GM19238 (cell line): ENCODE measurements around the gene ADTRP.

Experiments used
- DNase-seq: peaks from one replicate; pipeline ENCODE4 v3.0.0; 2011; ENCODE audit warnings: low spot score; ENCODE audit not compliant: insufficient read length

ADTRP gene

DNA sequence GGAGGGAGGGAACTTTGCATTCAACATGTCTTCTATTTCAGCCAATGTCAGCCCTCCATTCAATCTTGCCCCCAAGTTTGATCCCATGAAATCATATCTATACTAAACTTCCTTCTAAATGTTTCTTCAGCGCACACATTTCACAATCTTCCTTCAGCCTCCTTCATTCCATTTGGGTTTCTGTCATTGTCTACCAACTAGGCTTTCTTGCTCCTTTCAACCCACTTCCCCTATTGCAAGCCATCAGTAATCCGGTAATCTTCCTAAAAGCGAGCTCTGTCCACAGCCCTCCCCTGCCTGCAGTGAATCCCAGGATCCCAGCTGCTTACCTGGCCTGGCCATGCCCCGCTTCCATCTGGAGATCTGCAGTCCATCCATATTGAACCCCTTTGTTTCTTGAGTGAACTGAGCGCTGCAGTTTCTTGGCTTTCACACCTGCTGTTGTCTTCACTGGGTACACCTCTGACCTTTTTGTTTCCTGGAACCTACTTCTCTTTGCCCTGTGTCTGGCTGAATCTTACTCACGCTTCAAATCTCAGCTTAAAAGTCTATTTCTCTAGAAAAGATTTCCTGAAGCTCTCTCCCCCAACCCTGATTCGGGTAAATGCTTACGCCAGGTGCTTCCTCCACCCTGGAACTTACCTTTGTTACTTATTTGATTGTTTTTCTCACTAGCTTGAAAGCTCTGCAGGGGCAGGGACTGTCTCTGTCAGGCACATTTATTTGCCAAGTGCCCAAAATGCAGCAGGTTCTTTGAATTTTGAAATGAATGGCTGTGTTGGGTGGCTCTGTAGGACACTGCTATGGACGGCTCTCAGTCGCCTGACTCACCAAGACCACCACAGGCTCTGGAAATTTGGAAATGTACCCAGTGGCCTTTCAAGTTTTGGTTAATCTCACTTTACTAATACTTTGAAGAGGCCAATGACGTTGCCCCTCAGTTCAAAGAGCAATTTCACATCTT is 50.3 kb downstream of the ADTRP start:
- no peak for DNase-seq

- no peak for DNase-seq
Observed at GRCh38 chr6:11727346-11727997, 51.1 kb downstream of the ADTRP start.

DNA sequence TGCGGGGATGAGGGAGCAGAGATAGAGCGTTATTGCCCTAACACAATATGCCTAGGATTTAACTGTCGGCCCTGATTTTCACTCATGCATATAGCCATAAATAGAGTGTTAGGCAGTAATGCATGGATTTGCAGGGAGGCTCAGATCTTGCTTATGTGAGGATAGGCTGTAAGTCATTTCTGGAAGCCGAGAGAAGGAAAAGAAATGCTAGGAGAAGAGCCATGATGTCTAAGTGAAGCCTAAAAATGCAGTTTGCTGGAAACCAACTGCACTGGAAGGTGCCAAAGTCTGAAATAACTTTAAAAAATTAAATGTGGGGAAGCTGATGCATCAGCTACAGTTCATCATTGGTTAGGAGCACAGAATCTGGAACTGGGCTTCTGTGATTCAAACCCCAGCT is 54.3 kb downstream of the ADTRP start:
- DNase-seq: no peak

GRCh38 chr6:11722805-11723631 is 55.6 kb downstream of the ADTRP start:
- DNase-seq: no peak

DNA sequence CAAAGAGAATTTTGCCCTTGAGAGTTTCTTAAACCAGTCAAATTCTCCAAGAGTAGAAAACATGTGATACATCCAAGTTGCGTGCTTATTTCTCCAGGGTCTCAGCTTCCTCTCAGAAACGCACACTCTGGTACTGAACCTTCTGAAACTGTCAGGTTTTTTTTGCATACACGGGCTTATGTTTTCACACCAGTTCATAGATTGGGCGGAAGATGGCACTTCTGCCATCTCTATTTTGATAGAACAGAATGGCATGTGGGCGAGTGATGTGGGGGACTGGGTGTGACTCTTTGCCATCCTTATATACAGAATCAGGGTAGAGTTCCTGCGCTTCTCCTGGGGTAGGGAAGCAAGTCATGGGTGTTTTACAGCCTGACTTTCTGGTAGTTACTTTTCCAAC is 56.4 kb downstream of the ADTRP start:
- DNase-seq: no peak

- no peak for DNase-seq
Observed at GRCh38 chr6:11718463-11718862, 60.1 kb downstream of the ADTRP start.

GRCh38 chr6:11718031-11718430 is 60.6 kb downstream of the ADTRP start:
- no peak for DNase-seq

DNA sequence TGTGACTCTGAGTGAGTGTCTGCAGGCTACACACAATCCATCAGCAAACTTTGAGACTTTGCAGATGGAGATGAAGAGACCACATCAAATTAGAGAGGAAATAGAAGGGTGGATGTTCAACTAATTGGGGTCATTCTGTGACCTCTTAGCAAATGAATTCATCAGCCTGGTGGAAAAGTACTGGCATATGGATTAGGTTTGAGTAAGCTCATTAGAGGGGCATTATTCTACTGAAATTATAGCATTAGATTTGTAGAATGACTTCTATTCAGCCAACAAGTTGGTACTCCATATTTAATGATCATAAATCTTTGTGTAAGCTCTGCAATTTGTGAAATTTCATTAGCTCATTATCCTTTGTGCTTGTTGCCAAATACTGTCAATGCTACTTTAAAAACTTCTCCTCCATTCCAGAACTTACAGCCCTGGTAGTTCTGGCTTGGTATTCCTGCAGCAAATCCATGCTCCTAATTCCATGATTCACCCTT is 63.8 kb downstream of the ADTRP start:
- DNase-seq: no peak

- no peak for DNase-seq
Observed at GRCh38 chr6:11714116-11714797, 64.3 kb downstream of the ADTRP start.

- no peak for DNase-seq
Observed at GRCh38 chr6:11712760-11713159, 65.8 kb downstream of the ADTRP start.

DNA sequence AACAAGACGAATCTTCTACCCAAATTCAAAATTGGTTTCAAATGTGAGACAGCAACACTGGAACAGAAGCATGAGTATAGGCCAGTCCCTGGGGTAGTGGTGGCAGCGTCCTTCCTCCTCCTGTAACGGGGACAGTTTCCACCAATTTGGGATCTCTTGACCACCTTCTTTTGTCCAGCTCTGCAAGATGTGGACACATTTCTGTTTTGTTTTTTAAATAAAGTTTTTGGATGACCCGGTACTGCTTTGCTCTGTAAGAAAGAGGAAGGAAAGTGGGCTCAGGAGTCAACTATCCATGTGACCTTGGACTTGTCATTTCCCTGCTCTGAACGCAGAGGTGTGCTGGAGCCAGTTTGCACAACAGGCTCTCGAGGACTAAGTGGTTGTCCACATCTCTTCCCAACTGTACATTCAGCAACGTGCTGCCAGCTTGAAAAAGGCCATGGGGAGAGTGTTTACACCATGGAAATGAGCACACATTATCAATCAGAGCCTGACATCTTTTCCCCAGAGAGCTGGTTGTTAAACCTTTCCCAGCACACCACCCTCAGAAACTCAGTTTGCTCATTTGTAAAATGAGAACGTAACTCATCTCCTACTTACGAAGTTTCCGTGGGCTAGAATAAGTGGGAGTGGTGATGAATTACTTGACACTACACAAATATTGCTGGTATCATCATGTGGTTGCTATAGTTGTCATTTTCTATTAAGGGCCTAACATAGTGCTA is 66.5 kb downstream of the ADTRP start:
- DNase-seq: no peak

DNA sequence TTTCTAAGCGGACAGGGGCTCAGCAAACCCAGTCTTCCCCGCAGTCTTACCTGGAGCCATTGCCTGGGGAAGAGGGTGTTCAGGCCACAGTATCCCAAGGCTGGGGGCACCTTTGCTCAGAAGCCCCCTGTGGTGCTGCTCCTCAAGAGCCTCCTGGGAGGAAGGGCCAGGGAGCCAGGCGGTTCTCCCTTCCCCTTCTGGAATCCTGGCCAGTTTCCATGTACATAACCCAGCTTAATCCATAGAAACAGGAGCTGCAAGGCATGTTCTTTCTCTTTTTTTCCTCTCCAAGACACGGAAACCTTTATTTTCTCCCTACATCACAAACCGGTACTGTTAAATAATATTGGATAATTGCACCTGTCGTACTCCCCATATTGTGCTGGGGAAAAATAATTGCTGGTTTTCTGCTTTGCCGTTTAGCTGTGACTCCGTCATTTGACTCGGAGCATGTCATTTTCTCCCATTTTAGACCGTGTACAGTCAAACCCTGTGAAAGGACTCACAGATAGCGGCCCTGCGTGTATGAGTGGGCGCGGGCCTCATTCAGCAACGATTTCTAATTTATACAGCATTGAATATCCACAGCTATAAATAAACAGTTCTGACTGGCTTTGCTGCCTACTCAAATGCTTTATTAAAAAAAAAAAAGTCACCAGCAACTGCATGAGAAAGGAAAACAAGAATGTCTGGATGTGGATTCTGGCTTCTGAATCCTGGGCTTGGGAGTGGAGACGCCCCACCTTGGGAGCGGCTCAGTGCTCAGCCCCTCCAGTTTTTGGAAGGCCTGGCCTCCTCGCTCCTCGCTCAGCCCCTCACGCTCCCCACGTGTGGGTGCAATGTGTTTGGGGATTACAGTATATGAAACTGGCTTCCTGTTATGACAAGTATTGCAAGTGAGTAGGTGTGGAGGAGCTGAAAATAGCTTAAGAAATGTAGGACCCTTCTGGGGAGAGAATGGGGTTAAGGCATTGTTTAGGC is 67.3 kb downstream of the ADTRP start:
- DNase-seq: no peak

GRCh38 chr6:11710311-11710761 is 68.3 kb downstream of the ADTRP start:
- no peak for DNase-seq

DNA sequence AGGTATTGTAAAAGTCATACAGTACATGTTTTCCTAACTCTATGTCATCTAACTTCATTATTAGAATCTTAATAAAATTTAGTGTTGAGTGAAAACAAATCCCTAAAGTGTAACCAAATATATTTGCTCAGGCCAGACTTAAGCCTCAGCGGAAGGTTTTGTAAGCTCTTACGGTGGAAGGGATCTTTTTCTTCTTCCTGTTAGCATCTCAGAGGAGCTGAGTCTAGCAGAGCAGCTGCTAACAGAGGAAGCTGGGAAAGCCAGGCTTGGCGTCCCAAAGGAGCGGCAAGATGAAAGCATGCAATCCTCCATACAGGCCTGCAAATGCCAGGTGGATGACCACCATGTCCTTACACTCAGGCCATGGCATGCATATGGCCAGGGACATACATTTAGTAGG is 72.4 kb downstream of the ADTRP start:
- DNase-seq: no peak

- DNase-seq: no peak
Observed at GRCh38 chr6:11705483-11705882, 73.1 kb downstream of the ADTRP start.

DNA sequence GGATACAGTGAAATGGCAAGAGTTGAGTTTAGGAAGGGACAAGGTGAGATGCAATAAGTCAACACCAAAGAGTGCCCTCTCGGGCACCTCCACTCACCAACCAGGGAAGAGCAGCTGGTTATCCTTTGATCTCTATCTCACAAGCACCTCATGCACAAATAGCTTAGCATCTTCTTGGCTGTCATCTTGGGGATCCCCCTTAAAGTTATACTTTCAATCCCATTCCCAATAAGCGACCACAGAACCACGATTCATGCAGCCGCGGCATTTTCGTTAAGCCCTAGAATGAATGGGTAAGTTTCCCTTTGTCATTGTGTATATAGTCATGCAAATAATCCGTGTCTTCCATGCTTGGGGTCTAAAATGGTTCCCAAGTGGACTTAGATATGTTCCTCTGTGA is 73.5 kb downstream of the ADTRP start:
- DNase-seq: no peak

GRCh38 chr6:11703725-11704124 is 74.9 kb downstream of the ADTRP start:
- DNase-seq: no peak

DNA sequence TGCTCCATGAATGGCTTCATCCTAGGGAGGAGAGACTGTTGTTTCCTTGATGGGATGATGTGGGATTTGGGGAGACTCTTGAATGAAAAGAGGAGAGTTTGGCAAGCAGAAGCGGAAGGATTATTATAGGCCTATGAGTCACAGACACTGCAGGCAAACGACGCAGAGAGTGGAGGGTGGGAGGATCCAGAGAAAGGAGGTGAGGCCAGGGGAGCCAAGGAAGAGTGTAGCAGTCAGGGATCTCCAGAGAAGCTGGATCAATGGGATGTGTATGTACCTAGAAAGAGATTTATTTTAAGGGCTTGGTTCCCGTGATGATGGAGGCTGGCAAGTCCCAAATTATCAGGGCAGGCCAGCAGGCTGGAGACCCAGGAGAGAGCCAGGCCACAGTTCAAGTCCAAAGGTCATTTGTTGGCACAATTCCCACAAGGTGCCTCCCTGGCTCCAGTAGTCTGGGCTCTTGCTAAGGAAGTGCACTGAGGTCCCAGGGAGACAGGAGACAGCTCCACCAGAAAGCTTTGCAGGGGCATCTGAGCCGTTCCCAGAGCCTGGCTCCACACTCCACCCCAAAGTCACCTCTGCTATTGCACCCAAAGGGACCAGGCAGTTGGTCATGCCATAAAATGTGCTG is 76.0 kb downstream of the ADTRP start:
- DNase-seq: no peak

- no peak for DNase-seq
Observed at GRCh38 chr6:11702089-11702488, 76.5 kb downstream of the ADTRP start.
